WTC11 (cell line): Measurements from ENCODE around the gene TRIM42. TPM values are rescaled to one million over a fixed set of nuclear protein-coding genes. Genes with fewer than 3 reads are reported as not detected.

Experiments used
- ATAC-seq: fragments of 200-7000 bp; cut with Tn5 transposase; 2 replicates; pipeline ENCODE4 v1.10.0; 2021; ENCODE audit warnings: mild to moderate bottlenecking, moderate library complexity
- CTCF ChIA-PET: fragments of 300-600 bp; sonication (Branson Sonifier 250); formaldehyde crosslinking; loops from one replicate; lab custom pipeline; 2021; ENCODE audit warnings: antibody characterized with exemption; lab: Charles Lee
- POLR2A ChIA-PET: fragments of 350-600 bp; sonication (Branson Sonifier 250); formaldehyde crosslinking; loops from one replicate; lab custom pipeline; 2021; ENCODE audit warnings: antibody characterized with exemption; lab: Charles Lee
- DNase-seq: peaks from one replicate; pipeline ENCODE4 v3.0.0; 2021; ENCODE audit warnings: low spot score
- H3K27ac Mint-ChIP-seq: 2 replicates; pipeline ENCODE4 v1.8.0; 2021; ENCODE audit warnings: mixed read lengths
- H3K27me3 Mint-ChIP-seq: 2 replicates; pipeline ENCODE4 v1.8.0; 2021; ENCODE audit warnings: low read depth, mild to moderate bottlenecking, moderate library complexity, mixed read lengths
- H3K36me3 Mint-ChIP-seq: 2 replicates; pipeline ENCODE4 v1.8.0; 2021; ENCODE audit warnings: mixed read lengths
- H3K4me1 Mint-ChIP-seq: 2 replicates; pipeline ENCODE4 v1.8.0; 2022; ENCODE audit warnings: mixed read lengths
- H3K4me3 Mint-ChIP-seq: 2 replicates; pipeline ENCODE4 v1.8.0; 2021; ENCODE audit warnings: mild to moderate bottlenecking, moderate library complexity, mixed read lengths
- H3K9me3 Mint-ChIP-seq: 2 replicates; pipeline ENCODE4 v1.8.0; 2021; ENCODE audit warnings: mixed read lengths
- AR ChIP-seq: fragments of 250-450 bp; sonication (Bioruptor Pico); IDR thresholded peaks from 2 replicates; pipeline ENCODE4 v1.9.0; 2021; ENCODE audit warnings: mild to moderate bottlenecking
- ATF2 ChIP-seq: sonication (generic); formaldehyde crosslinking; IDR thresholded peaks from 2 replicates; pipeline ENCODE4 v1.8.1; 2022; ENCODE audit warnings: low read depth, missing genetic modification reagents, borderline replicate concordance
- E2F5 ChIP-seq: sonication (generic); formaldehyde crosslinking; IDR thresholded peaks from 2 replicates; pipeline ENCODE4 v1.8.1; 2022; ENCODE audit warnings: mild to moderate bottlenecking, moderate library complexity, missing genetic modification reagents
- ESRRA ChIP-seq: sonication (generic); formaldehyde crosslinking; IDR thresholded peaks from 2 replicates; pipeline ENCODE4 v1.8.1; 2022; ENCODE audit warnings: mild to moderate bottlenecking, missing genetic modification reagents, borderline replicate concordance
- FOXK1 ChIP-seq: sonication (generic); formaldehyde crosslinking; IDR thresholded peaks from 2 replicates; pipeline ENCODE4 v1.8.0; 2022; ENCODE audit warnings: mild to moderate bottlenecking, moderate library complexity, missing genetic modification reagents
- JUN ChIP-seq: sonication (generic); formaldehyde crosslinking; IDR thresholded peaks from 2 replicates; pipeline ENCODE4 v1.8.0; 2023; ENCODE audit warnings: mild to moderate bottlenecking, missing genetic modification reagents
- NFE2L1 ChIP-seq: sonication (generic); formaldehyde crosslinking; IDR thresholded peaks from 2 replicates; pipeline ENCODE4 v1.8.1; 2023; ENCODE audit warnings: missing genetic modification reagents
- RORB ChIP-seq: fragments of 250-450 bp; sonication (Bioruptor Pico); IDR thresholded peaks from 2 replicates; pipeline ENCODE4 v1.9.0; 2021; ENCODE audit warnings: mild to moderate bottlenecking
- SMAD4 ChIP-seq: sonication (generic); formaldehyde crosslinking; IDR thresholded peaks from 2 replicates; pipeline ENCODE4 v1.8.0; 2022; ENCODE audit warnings: mild to moderate bottlenecking, missing genetic modification reagents
- TP53 ChIP-seq: sonication (generic); formaldehyde crosslinking; IDR thresholded peaks from 2 replicates; pipeline ENCODE4 v1.8.1; 2023; ENCODE audit warnings: mild to moderate bottlenecking, missing genetic modification reagents
- USF1 ChIP-seq: sonication (generic); formaldehyde crosslinking; IDR thresholded peaks from 2 replicates; pipeline ENCODE4 v1.8.0; 2022; ENCODE audit warnings: mild to moderate bottlenecking, missing genetic modification reagents
- ZMAT4 ChIP-seq: fragments of 250-450 bp; sonication (Bioruptor Pico); IDR thresholded peaks from 2 replicates; pipeline ENCODE4 v1.9.0; 2021; ENCODE audit warnings: mild to moderate bottlenecking
- ZNF121 ChIP-seq: sonication (generic); formaldehyde crosslinking; IDR thresholded peaks from 2 replicates; pipeline ENCODE4 v1.8.0; 2023; ENCODE audit warnings: missing genetic modification reagents
- ZNF532 ChIP-seq: fragments of 250-450 bp; sonication (Bioruptor Pico); IDR thresholded peaks from 2 replicates; pipeline ENCODE4 v1.9.0; 2021; ENCODE audit warnings: mild to moderate bottlenecking, borderline replicate concordance
- ZSCAN18 ChIP-seq: fragments of 250-450 bp; sonication (Bioruptor Pico); IDR thresholded peaks from 2 replicates; pipeline ENCODE4 v2.1.2; 2022; ENCODE audit warnings: mild to moderate bottlenecking, moderate library complexity
- total RNA-seq: library from RNA; stranded (reverse); gene quantifications from 3 replicates; pipeline ENCODE4 v1.2.3, GENCODE V29; 2021
- TF ChIP-seq, protein P1 (sequence below): sonication (generic); formaldehyde crosslinking; IDR thresholded peaks from 2 replicates; pipeline ENCODE4 v1.8.1; 2023; ENCODE audit warnings: mild to moderate bottlenecking, missing genetic modification reagents, moderate library complexity
- TF ChIP-seq, protein P2 (sequence below): sonication (generic); formaldehyde crosslinking; IDR thresholded peaks from 2 replicates; pipeline ENCODE4 v1.8.0; 2023; ENCODE audit warnings: missing genetic modification reagents

Gene TRIM42
- total RNA-seq, 1 experiment from 2014 or later = not detected

GRCh38 chr3:140629357-140630137, 48.3 kb upstream of the TRIM42 start:
- no peaks in the 10 kb centered on the region for H3K36me3 Mint-ChIP-seq
- no peak overlapping the region for H3K27ac Mint-ChIP-seq
- H3K27me3 Mint-ChIP-seq = no peaks in the 10 kb centered on the region
- TF ChIP-seq AR (CRISPR knock-in tag) (no peak), TP53 (no peak), E2F5 (no peak), FOXK1 (CRISPR knock-in tag) (no peak), JUN (CRISPR knock-in tag) (no peak), ZMAT4 (no peak)
- TF ChIP-seq, all 79 proteins: peak for 0
- ATAC-seq (no peak), DNase-seq (no peak)
- no peaks in the 10 kb centered on the region for H3K9me3 Mint-ChIP-seq
- ChIA-PET CTCF (no interaction called here), POLR2A (no interaction called here)
- H3K4me1 Mint-ChIP-seq = peaks cover 8% of the 10 kb centered on the region
- H3K4me3 Mint-ChIP-seq = no peak overlapping the region

- DNase-seq (no peak), ATAC-seq (no peak)
- Mint-ChIP-seq H3K27me3 (no peaks in the 10 kb centered on the region), H3K4me3 (no peak overlapping the region), H3K27ac (no peak overlapping the region), H3K36me3 (no peaks in the 10 kb centered on the region), H3K9me3 (no peaks in the 10 kb centered on the region), H3K4me1 (peaks cover 8% of the 10 kb centered on the region)
- ChIA-PET CTCF (no interaction called here), POLR2A (no interaction called here)
- no peak for TF ChIP-seq SMAD4 (CRISPR knock-in tag)
- no peak for TF ChIP-seq ZSCAN18 (CRISPR knock-in tag)
- TF ChIP-seq, protein P1, sequence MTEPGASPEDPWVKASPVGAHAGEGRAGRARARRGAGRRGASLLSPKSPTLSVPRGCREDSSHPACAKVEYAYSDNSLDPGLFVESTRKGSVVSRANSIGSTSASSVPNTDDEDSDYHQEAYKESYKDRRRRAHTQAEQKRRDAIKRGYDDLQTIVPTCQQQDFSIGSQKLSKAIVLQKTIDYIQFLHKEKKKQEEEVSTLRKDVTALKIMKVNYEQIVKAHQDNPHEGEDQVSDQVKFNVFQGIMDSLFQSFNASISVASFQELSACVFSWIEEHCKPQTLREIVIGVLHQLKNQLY = no peak
- TF ChIP-seq RORB = no peak
- no peak for TF ChIP-seq ZNF121 (CRISPR knock-in tag)
- TF ChIP-seq NFE2L1 (CRISPR knock-in tag) = no peak
- TF ChIP-seq USF1 (CRISPR knock-in tag) = no peak
- TF ChIP-seq ESRRA (CRISPR knock-in tag) = no peak
- TF ChIP-seq, protein P2, sequence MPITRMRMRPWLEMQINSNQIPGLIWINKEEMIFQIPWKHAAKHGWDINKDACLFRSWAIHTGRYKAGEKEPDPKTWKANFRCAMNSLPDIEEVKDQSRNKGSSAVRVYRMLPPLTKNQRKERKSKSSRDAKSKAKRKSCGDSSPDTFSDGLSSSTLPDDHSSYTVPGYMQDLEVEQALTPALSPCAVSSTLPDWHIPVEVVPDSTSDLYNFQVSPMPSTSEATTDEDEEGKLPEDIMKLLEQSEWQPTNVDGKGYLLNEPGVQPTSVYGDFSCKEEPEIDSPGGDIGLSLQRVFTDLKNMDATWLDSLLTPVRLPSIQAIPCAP (CRISPR knock-in tag) = no peak
- TF ChIP-seq ATF2 = no peak
- no peak for TF ChIP-seq ZNF532 (CRISPR knock-in tag)
These were observed 47.5 kb upstream of the TRIM42 start for GRCh38 chr3:140630366-140630765.
